ENCODE measurements around the gene PLEKHJ1. TPM values are rescaled to one million over a fixed set of nuclear protein-coding genes. Genes with fewer than 3 reads are reported as not detected.

The PLEKHJ1 gene
- total RNA-seq, 4 donors from 2014 or later = 50.1 to 72.4 (median 61.6) TPM

DNA sequence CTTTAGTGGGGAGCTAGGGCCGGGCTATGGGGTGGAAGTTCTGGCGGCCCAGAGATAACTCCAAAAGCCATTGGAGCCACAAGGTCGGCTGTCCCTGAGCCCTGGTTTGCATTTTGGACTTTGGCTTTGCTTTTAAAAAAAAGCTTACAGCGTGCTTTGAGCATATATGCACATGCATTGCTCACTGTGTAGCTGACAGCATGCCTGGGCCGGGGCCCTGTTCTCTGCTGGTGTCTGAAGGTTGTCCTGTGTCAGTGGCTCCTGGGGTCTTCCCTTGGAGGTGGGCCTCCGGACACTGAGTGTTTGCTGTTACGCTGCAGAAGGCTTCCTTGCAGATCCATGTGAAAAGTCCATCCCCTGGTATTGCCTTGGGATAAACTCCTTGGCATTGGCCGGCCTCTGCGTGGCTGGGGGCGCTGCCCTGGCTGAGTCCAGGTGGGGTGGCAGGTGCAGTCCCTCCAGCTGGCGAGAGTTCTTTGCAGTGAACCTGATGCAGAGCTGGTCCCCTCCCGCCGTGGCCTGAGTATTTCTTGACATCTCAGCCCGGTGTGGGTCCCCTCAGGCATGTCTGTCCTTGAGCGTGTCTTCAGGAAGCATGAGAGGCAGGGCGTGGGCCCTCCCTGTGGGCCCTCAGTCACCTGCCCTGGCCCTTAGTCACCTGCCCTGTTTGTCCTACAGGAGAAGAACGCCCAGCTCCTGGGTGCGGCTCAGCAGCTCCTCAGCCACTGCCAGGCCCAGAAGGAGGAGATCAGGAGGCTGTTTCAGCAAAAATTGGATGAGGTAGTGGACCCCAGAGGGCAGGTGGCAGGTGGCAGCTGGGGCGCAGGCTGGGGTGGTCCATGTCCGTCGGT, 23.0 kb downstream of the PLEKHJ1 start:
- in situ Hi-C loops (cut with MboI; ENCODE audit: low sequenced_read_pairs in 4 of 4) = no loop called here
- intact Hi-C loops (cut with DNase I; ENCODE audit: low total_unique reads) = no loop called here
- Histone ChIP-seq H3K4me1 (no peaks in the 10 kb centered on the region), H3K4me3 (no peak overlapping the region), H3K27ac (no peak overlapping the region), H3K27me3 (no peaks in the 10 kb centered on the region), H3K36me3 (peaks cover 0 to 82% of the 10 kb centered on the region in 2 donors), H3K9me3 (no peaks in the 10 kb centered on the region)
- no peak for ATAC-seq
- TF ChIP-seq POLR2A (IDR thresholded peaks at IDR 0.05) = no peak
- TF ChIP-seq, protein P1, sequence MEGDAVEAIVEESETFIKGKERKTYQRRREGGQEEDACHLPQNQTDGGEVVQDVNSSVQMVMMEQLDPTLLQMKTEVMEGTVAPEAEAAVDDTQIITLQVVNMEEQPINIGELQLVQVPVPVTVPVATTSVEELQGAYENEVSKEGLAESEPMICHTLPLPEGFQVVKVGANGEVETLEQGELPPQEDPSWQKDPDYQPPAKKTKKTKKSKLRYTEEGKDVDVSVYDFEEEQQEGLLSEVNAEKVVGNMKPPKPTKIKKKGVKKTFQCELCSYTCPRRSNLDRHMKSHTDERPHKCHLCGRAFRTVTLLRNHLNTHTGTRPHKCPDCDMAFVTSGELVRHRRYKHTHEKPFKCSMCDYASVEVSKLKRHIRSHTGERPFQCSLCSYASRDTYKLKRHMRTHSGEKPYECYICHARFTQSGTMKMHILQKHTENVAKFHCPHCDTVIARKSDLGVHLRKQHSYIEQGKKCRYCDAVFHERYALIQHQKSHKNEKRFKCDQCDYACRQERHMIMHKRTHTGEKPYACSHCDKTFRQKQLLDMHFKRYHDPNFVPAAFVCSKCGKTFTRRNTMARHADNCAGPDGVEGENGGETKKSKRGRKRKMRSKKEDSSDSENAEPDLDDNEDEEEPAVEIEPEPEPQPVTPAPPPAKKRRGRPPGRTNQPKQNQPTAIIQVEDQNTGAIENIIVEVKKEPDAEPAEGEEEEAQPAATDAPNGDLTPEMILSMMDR (IDR thresholded peaks at IDR 0.05 in 4 of 5, conservative IDR thresholded peaks at IDR 0.05 in 1 of 5) = no peak
- no peak for DNase-seq

DNA sequence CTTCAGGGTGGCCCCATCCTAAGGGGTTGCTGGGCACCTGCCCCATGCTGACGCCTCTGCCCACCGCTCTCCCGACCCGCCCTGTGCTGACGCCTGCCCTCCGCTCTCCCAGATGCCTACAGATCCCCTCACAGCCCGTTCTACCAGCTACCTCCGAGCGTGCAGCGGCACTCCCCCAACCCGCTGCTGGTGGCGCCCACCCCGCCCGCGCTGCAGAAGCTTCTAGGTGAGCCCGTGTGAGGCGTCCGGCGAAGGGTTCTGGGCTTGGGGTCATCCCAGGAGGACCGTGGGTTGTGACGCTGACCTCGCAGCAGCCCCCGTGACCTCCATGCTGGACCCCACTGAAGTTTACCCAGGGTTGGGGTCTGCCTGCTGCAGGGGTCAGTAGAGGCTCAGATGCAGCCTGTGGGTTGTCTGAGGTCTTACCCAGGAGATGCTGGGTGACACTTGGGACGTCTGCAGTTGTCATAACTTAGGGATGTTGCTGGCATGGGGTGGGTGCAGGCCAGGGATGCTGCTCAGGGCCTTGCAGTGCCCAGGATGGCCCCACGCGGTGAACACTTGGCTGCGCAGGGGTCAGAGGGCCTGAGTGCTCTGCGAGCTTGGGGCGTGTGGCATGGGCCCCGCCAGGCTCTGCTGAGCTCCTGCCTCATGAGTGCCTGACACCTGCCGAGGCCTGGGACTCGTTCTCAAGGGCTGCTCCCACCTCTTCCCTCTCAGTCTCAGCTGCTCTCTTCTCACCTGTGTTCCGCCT, 25.0 kb downstream of the PLEKHJ1 start:
- Histone ChIP-seq H3K4me3 (no peak overlapping the region), H3K4me1 (no peaks in the 10 kb centered on the region), H3K27me3 (no peaks in the 10 kb centered on the region), H3K36me3 (peaks cover 0 to 78% of the 10 kb centered on the region in 2 donors), H3K9me3 (no peaks in the 10 kb centered on the region), H3K27ac (no peak overlapping the region)
- TF ChIP-seq POLR2A (IDR thresholded peaks at IDR 0.05) = no peak
- TF ChIP-seq, protein P1 (IDR thresholded peaks at IDR 0.05 in 4 of 5, conservative IDR thresholded peaks at IDR 0.05 in 1 of 5) = no peak
- intact Hi-C loops (cut with DNase I; ENCODE audit: low total_unique reads) = no loop called here
- ATAC-seq = no peak
- in situ Hi-C loops (cut with MboI; ENCODE audit: low sequenced_read_pairs in 4 of 4) = no loop called here
- DNase-seq = no peak

DNA sequence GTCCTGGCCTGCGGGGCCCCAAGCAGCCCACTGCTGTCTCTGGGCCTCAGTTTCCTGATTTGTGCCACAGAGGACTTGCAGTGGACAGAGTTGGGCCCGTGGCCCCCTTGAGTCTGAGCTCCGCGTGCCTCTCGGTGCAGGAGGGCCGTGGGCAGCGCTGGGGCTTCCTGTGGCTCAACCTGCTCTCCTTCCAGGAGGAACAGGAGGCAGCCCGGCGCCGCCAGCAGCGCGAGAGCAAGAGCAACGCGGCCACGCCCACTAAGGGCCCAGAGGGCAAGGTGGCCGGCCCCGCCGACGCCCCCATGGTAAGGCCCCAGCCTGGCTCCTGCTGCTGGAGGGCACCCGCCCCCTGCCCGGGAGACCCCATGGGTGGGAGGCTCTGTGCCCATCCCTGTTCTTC, 25.9 kb downstream of the PLEKHJ1 start:
- peaks cover 0 to 77% of the 10 kb centered on the region in 2 donors for H3K36me3 ChIP-seq
- DNase-seq = no peak

DNA sequence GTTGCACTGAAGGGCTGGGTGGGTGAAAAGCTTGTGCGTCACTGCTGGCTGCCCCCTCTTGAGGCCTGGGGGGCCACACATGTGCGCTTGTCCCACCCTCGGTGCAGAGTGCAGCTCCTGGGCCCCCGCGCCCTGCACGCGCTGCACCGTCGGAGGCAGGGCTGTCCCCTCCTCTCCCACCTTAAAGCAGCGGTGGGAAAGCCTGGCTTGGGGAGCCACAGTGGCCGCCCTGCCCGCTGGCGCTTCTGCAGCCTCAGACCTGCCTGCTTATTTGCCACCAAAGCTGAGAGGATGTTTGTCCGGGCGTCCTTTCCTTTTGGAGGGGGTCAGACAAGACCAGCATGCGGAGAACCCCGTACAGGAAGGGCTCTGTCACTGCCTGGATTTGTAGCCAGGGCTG, 26.7 kb downstream of the PLEKHJ1 start:
- Histone ChIP-seq H3K27ac (no peak overlapping the region), H3K4me3 (no peak overlapping the region)
- intact Hi-C loops (cut with DNase I; ENCODE audit: low total_unique reads) = no loop called here

More for the DNA sequence above, 25.9 kb downstream of the PLEKHJ1 start:
- Histone ChIP-seq H3K4me1 (no peaks in the 10 kb centered on the region), H3K27ac (no peak overlapping the region), H3K4me3 (no peak overlapping the region), H3K9me3 (no peaks in the 10 kb centered on the region), H3K27me3 (no peaks in the 10 kb centered on the region)
- intact Hi-C loops (cut with DNase I; ENCODE audit: low total_unique reads) (no loop called here), in situ Hi-C loops (cut with MboI; ENCODE audit: low sequenced_read_pairs in 4 of 4) (no loop called here)
- no peak for TF ChIP-seq POLR2A (IDR thresholded peaks at IDR 0.05)
- TF ChIP-seq, protein P1 (IDR thresholded peaks at IDR 0.05 in 4 of 5, conservative IDR thresholded peaks at IDR 0.05 in 1 of 5) = no peak
- no peak for ATAC-seq

More for the DNA sequence above, 26.7 kb downstream of the PLEKHJ1 start:
- ATAC-seq = no peak
- Histone ChIP-seq H3K27me3 (no peaks in the 10 kb centered on the region), H3K36me3 (peaks cover 0 to 72% of the 10 kb centered on the region in 2 donors), H3K4me1 (no peaks in the 10 kb centered on the region), H3K9me3 (no peaks in the 10 kb centered on the region)
- DNase-seq = no peak
- in situ Hi-C loops (cut with MboI; ENCODE audit: low sequenced_read_pairs in 4 of 4) = no loop called here
- TF ChIP-seq, protein P1 (IDR thresholded peaks at IDR 0.05 in 4 of 5, conservative IDR thresholded peaks at IDR 0.05 in 1 of 5) = no peak
- TF ChIP-seq POLR2A (IDR thresholded peaks at IDR 0.05) = no peak
